SU-DHL-6 (cell line): Measurements from ENCODE around the gene MICAL2.

Experiments
- H2AFZ ChIP-seq: fragments of 200-600 bp; sonication (generic); 2 replicates; pipeline ENCODE4 v1.6.1; 2014; ENCODE audit warnings: low read depth, mild to moderate bottlenecking, moderate library complexity, mixed read lengths, antibody characterized with exemption, low read length; ENCODE audit not compliant: severe bottlenecking
- H3F3A ChIP-seq: fragments of 200-600 bp; shearing (Covaris generic); 2 replicates; pipeline ENCODE4 v1.6.0; 2016; ENCODE audit warnings: antibody characterized with exemption, mild to moderate bottlenecking; ENCODE audit not compliant: insufficient read depth
- H3K27ac ChIP-seq: fragments of 200-600 bp; sonication (generic); 2 replicates; pipeline ENCODE4 v1.5.1; 2016; ENCODE audit warnings: low read depth, mild to moderate bottlenecking, low read length, moderate library complexity, mixed read lengths
- H3K27me3 ChIP-seq: fragments of 200-600 bp; sonication (generic), shearing (Covaris generic); 2 replicates; pipeline ENCODE4 v1.6.0; 2014; ENCODE audit warnings: mild to moderate bottlenecking, low read length
- H3K36me3 ChIP-seq: fragments of 200-600 bp; sonication (generic); 2 replicates; pipeline ENCODE4 v1.6.1; 2014; ENCODE audit warnings: mild to moderate bottlenecking, low read length, mixed read lengths
- H3K4me2 ChIP-seq: fragments of 300-600, 200-600 bp; shearing (Covaris generic), sonication (generic); 2 replicates; pipeline ENCODE4 v1.6.0; 2014; ENCODE audit warnings: low read length, low read depth, mild to moderate bottlenecking; ENCODE audit not compliant: poor library complexity, severe bottlenecking
- H3K4me3 ChIP-seq: fragments of 200-600 bp; sonication (generic); 2 replicates; pipeline ENCODE4 v1.5.1; 2014; ENCODE audit warnings: antibody characterized with exemption, low read length, mild to moderate bottlenecking, mixed read lengths; ENCODE audit not compliant: insufficient read depth, poor library complexity, severe bottlenecking
- H3K79me2 ChIP-seq: fragments of 200-600 bp; sonication (generic); 2 replicates; pipeline ENCODE4 v1.6.1; 2014; ENCODE audit warnings: mild to moderate bottlenecking, low read length, moderate library complexity; ENCODE audit not compliant: insufficient read depth
- H3K9ac ChIP-seq: fragments of 200-600 bp; sonication (generic); 2 replicates; pipeline ENCODE4 v1.7.0; 2014; ENCODE audit warnings: mild to moderate bottlenecking, low read length
- H3K9me2 ChIP-seq: fragments of 200-600 bp; sonication (generic); replicated peaks from 2 replicates; pipeline ENCODE4 v1.6.1; 2014; ENCODE audit warnings: low read length; ENCODE audit not compliant: insufficient read depth
- H3K9me3 ChIP-seq: fragments of 200-600 bp; sonication (generic); 2 replicates; pipeline ENCODE4 v1.6.1; 2014; ENCODE audit warnings: low read length, mixed read lengths; ENCODE audit not compliant: insufficient read depth
- H4K20me1 ChIP-seq: fragments of 200-600 bp; sonication (generic); 2 replicates; pipeline ENCODE4 v1.6.1; 2014; ENCODE audit warnings: low read depth, mild to moderate bottlenecking, antibody characterized with exemption, low read length, moderate library complexity, mixed read lengths
- CTCF ChIP-seq: fragments of 200-600 bp; sonication (generic); IDR thresholded peaks from one replicate; pipeline ENCODE4 v1.5.1; 2017; ENCODE audit warnings: antibody characterized with exemption, mild to moderate bottlenecking, low read length, moderate library complexity; ENCODE audit not compliant: insufficient read depth, poor library complexity, severe bottlenecking
- EZH2phosphoT487 ChIP-seq: fragments of 200-600 bp; sonication (generic), shearing (Covaris generic); conservative IDR thresholded peaks from 2 replicates; pipeline ENCODE4 v1.6.1; 2018; ENCODE audit warnings: mild to moderate bottlenecking, antibody characterized with exemption, low read length, moderate library complexity, mixed read lengths

The MICAL2 gene

GRCh38 chr11:12238420-12238819 lies 128.0 kb downstream of the MICAL2 start:
- Histone ChIP-seq H3K79me2 (no peaks in the 10 kb centered on the region), H4K20me1 (no peaks in the 10 kb centered on the region), H3K4me3 (no peak overlapping the region), H3K36me3 (no peaks in the 10 kb centered on the region), H3K27me3 (no peaks in the 10 kb centered on the region), H3K9ac (no peak overlapping the region), H3K9me3 (no peaks in the 10 kb centered on the region), H2AFZ (no peak overlapping the region), H3K4me2 (no peak overlapping the region), H3K27ac (no peak overlapping the region), H3K9me2 (no peaks in the 10 kb centered on the region), H3F3A (no peaks in the 10 kb centered on the region)
- TF ChIP-seq CTCF, result no peak
- no peak for TF ChIP-seq EZH2phosphoT487

- H3F3A ChIP-seq, result no peaks in the 10 kb centered on the region
- no peaks in the 10 kb centered on the region for H3K79me2 ChIP-seq
- H3K9me3 ChIP-seq, result no peaks in the 10 kb centered on the region
- H3K27me3 ChIP-seq, result no peaks in the 10 kb centered on the region
- H2AFZ ChIP-seq, result no peak overlapping the region
- H3K9me2 ChIP-seq, result no peaks in the 10 kb centered on the region
- H3K27ac ChIP-seq, result no peak overlapping the region
- H3K4me2 ChIP-seq, result no peak overlapping the region
- H4K20me1 ChIP-seq, result no peaks in the 10 kb centered on the region
- TF ChIP-seq EZH2phosphoT487 (no peak), CTCF (no peak)
- H3K4me3 ChIP-seq, result no peak overlapping the region
- no peak overlapping the region for H3K9ac ChIP-seq
- no peaks in the 10 kb centered on the region for H3K36me3 ChIP-seq
Observed at GRCh38 chr11:12239396-12239795, 129.0 kb downstream of the MICAL2 start.

- no peak overlapping the region for H2AFZ ChIP-seq
- H3K9me2 ChIP-seq, result no peaks in the 10 kb centered on the region
- H4K20me1 ChIP-seq, result no peaks in the 10 kb centered on the region
- H3F3A ChIP-seq, result no peaks in the 10 kb centered on the region
- no peak overlapping the region for H3K9ac ChIP-seq
- H3K4me3 ChIP-seq, result no peak overlapping the region
- no peaks in the 10 kb centered on the region for H3K27me3 ChIP-seq
- no peaks in the 10 kb centered on the region for H3K9me3 ChIP-seq
- no peaks in the 10 kb centered on the region for H3K36me3 ChIP-seq
- H3K79me2 ChIP-seq, result no peaks in the 10 kb centered on the region
- H3K4me2 ChIP-seq, result no peak overlapping the region
- no peak overlapping the region for H3K27ac ChIP-seq
- no peak for TF ChIP-seq CTCF
- no peak for TF ChIP-seq EZH2phosphoT487
Observed at GRCh38 chr11:12239804-12240371, 129.5 kb downstream of the MICAL2 start.

GRCh38 chr11:12240677-12241076 lies 130.3 kb downstream of the MICAL2 start:
- no peak for TF ChIP-seq EZH2phosphoT487
- TF ChIP-seq CTCF, result no peak
- Histone ChIP-seq H3K9me2 (no peaks in the 10 kb centered on the region), H3F3A (no peaks in the 10 kb centered on the region), H4K20me1 (no peaks in the 10 kb centered on the region), H2AFZ (no peak overlapping the region), H3K4me3 (no peak overlapping the region), H3K27ac (no peak overlapping the region), H3K79me2 (no peaks in the 10 kb centered on the region), H3K36me3 (no peaks in the 10 kb centered on the region), H3K4me2 (no peak overlapping the region), H3K27me3 (no peaks in the 10 kb centered on the region), H3K9me3 (no peaks in the 10 kb centered on the region), H3K9ac (no peak overlapping the region)
